Right lung (tissue), 5 donors: ENCODE results near the gene CAMKK2. TPM values are rescaled to one million over a fixed set of nuclear protein-coding genes. Genes with fewer than 3 reads are reported as not detected.
"Not testable (repeated sequence)": the region's sequence is repeated elsewhere in the genome, so short reads cannot be mapped to it uniquely, and the experiment has no call there.

ENCODE experiments used
- DNase-seq, 2 donors: peaks; one replicate each; pipeline ENCODE4 v3.0.0-alpha.2; 2013
- polyA plus RNA-seq, 5 donors: library from polyadenylated mRNA; unstranded; fragments of 120-200 nt; gene quantifications; one replicate each; pipeline versions ENCODE4 v1.2.1 to v1.2.3, GENCODE V29; 2013; ENCODE audit warnings: inconsistent platforms in 1 of 5, low replicate concordance in 1 of 5; ENCODE audit not compliant: insufficient read length in 5 of 5, insufficient read depth in 1 of 5

Gene CAMKK2
- polyA plus RNA-seq, 5 donors = 33.8 to 45.1 (median 39.5) TPM

- DNase-seq = not testable (repeated sequence)
Observed at GRCh38 chr12:121281116-121281515, 15.4 kb downstream of the CAMKK2 start.

- not testable (repeated sequence) for DNase-seq
Observed at GRCh38 chr12:121280531-121280930, 16.0 kb downstream of the CAMKK2 start.

- DNase-seq = peak; percentile 51
Observed at GRCh38 chr12:121279507-121279915, 17.0 kb downstream of the CAMKK2 start.

GRCh38 chr12:121279071-121279375 lies 17.5 kb downstream of the CAMKK2 start:
- DNase-seq = no peak

- DNase-seq = no peak
Observed at GRCh38 chr12:121278169-121279070, 18.1 kb downstream of the CAMKK2 start.

- no peak for DNase-seq
Observed at GRCh38 chr12:121277374-121277759, 19.1 kb downstream of the CAMKK2 start.

GRCh38 chr12:121274036-121274763 lies 22.3 kb downstream of the CAMKK2 start:
- DNase-seq = no peak

- no peak for DNase-seq
Observed at GRCh38 chr12:121273364-121273896, 23.1 kb downstream of the CAMKK2 start.

- DNase-seq = no peak
Observed at GRCh38 chr12:121267822-121268221, 28.7 kb downstream of the CAMKK2 start.

GRCh38 chr12:121264951-121265515 lies 31.5 kb downstream of the CAMKK2 start:
- no peak for DNase-seq

- no peak for DNase-seq
Observed at GRCh38 chr12:121264135-121264534, 32.4 kb downstream of the CAMKK2 start.

GRCh38 chr12:121263206-121263935 lies 33.1 kb downstream of the CAMKK2 start:
- DNase-seq = no peak

- DNase-seq = no peak
Observed at GRCh38 chr12:121261398-121261797, 35.1 kb downstream of the CAMKK2 start.

GRCh38 chr12:121260091-121260490 lies 36.4 kb downstream of the CAMKK2 start:
- no peak for DNase-seq

GRCh38 chr12:121259074-121259473 lies 37.4 kb downstream of the CAMKK2 start:
- no peak for DNase-seq

GRCh38 chr12:121257704-121258449 lies 38.6 kb downstream of the CAMKK2 start:
- not testable (repeated sequence) for DNase-seq

GRCh38 chr12:121255433-121255832 lies 41.1 kb downstream of the CAMKK2 start:
- no peak for DNase-seq

- DNase-seq = no peak
Observed at GRCh38 chr12:121253638-121254335, 42.7 kb downstream of the CAMKK2 start.

- no peak for DNase-seq
Observed at GRCh38 chr12:121252712-121253345, 43.7 kb downstream of the CAMKK2 start.

GRCh38 chr12:121251838-121252237 lies 44.7 kb downstream of the CAMKK2 start:
- no peak for DNase-seq
